Liver (tissue), 9 donors: Measurements from ENCODE around the gene NUCB2. TPM values are rescaled to one million over a fixed set of nuclear protein-coding genes. Genes with fewer than 3 reads are reported as not detected.

ENCODE experiments used
- DNase-seq: peaks from one replicate; pipeline ENCODE4 v3.0.0-alpha.2; 2017; ENCODE audit warnings: low spot score
- H3K27ac ChIP-seq, 2 donors: one replicate each; pipeline ENCODE4 v1.7.0; 2013; ENCODE audit warnings: inconsistent platforms in 2 of 2, low read length in 2 of 2, control low read depth in 1 of 2, low read depth in 1 of 2, mild to moderate bottlenecking in 1 of 2
- H3K27me3 ChIP-seq, 4 donors: one replicate each; pipeline versions ENCODE4 v1.6.1 to v1.7.0; 2013; ENCODE audit warnings: low read length in 3 of 4, inconsistent platforms in 1 of 4, mild to moderate bottlenecking in 1 of 4, moderate library complexity in 1 of 4; ENCODE audit not compliant: control insufficient read depth in 4 of 4, insufficient read depth in 4 of 4
- H3K36me3 ChIP-seq, 4 donors: one replicate each; pipeline versions ENCODE4 v1.6.1 to v1.7.0; 2013; ENCODE audit warnings: low read length in 3 of 4, mild to moderate bottlenecking in 3 of 4, low read depth in 1 of 4, moderate library complexity in 1 of 4; ENCODE audit not compliant: control insufficient read depth in 4 of 4, insufficient read depth in 3 of 4
- H3K4me1 ChIP-seq, 4 donors: one replicate each; pipeline versions ENCODE4 v1.6.1 to v1.7.0; 2013; ENCODE audit warnings: low read length in 3 of 4, mild to moderate bottlenecking in 3 of 4, moderate library complexity in 1 of 4; ENCODE audit not compliant: control insufficient read depth in 4 of 4, insufficient read depth in 4 of 4
- H3K4me3 ChIP-seq, 3 donors: one replicate each; pipeline versions ENCODE4 v1.6.1 to v1.7.0; 2013; ENCODE audit warnings: low read length in 3 of 3, control low read depth in 1 of 3, low read depth in 1 of 3, mild to moderate bottlenecking in 1 of 3
- H3K9ac ChIP-seq, 2 donors: one replicate each; pipeline ENCODE4 v1.7.0; 2013; ENCODE audit warnings: low read length in 2 of 2, mild to moderate bottlenecking in 2 of 2, moderate library complexity in 2 of 2, control low read depth in 1 of 2, low read depth in 1 of 2
- H3K9me3 ChIP-seq, 4 donors: one replicate each; pipeline versions ENCODE4 v1.6.1 to v1.7.0; 2013; ENCODE audit warnings: low read length in 3 of 4; ENCODE audit not compliant: control insufficient read depth in 4 of 4
- ATF3 ChIP-seq: IDR thresholded peaks from 2 replicates; pipeline ENCODE4 v1.6.1; 2016; ENCODE audit warnings: antibody characterized with exemption
- EGR1 ChIP-seq, 2 donors: IDR thresholded peaks; 2 replicates each; pipeline ENCODE4 v1.6.1; 2016 to 2018; ENCODE audit warnings: antibody characterized with exemption in 2 of 2, low read depth in 2 of 2
- FOXA1 ChIP-seq: IDR thresholded peaks from 2 replicates; pipeline ENCODE4 v1.6.1; 2016; ENCODE audit warnings: antibody characterized with exemption
- FOXA2 ChIP-seq: IDR thresholded peaks from 2 replicates; pipeline ENCODE4 v1.6.1; 2016; ENCODE audit warnings: antibody characterized with exemption
- GABPA ChIP-seq, 2 donors: IDR thresholded peaks in 1 of 2; conservative IDR thresholded peaks in 1 of 2; 2 replicates each; pipeline ENCODE4 v1.6.1; 2016; ENCODE audit warnings: antibody characterized with exemption in 2 of 2, mild to moderate bottlenecking in 1 of 2, moderate library complexity in 1 of 2
- HNF4A ChIP-seq, 2 donors: conservative IDR thresholded peaks; 2 replicates each; pipeline ENCODE4 v1.6.1; 2016; ENCODE audit warnings: antibody characterized with exemption in 2 of 2, mild to moderate bottlenecking in 2 of 2
- HNF4G ChIP-seq: IDR thresholded peaks from 2 replicates; pipeline ENCODE4 v1.6.1; 2016; ENCODE audit warnings: antibody characterized with exemption
- JUND ChIP-seq, 2 donors: IDR thresholded peaks; 2 replicates each; pipeline ENCODE4 v1.6.1; 2016; ENCODE audit warnings: antibody characterized with exemption in 2 of 2
- MAX ChIP-seq: IDR thresholded peaks from 2 replicates; pipeline ENCODE4 v1.6.1; 2016; ENCODE audit warnings: antibody characterized with exemption
- NR2F2 ChIP-seq: IDR thresholded peaks from 2 replicates; pipeline ENCODE4 v1.6.1; 2016; ENCODE audit warnings: antibody characterized with exemption
- RAD21 ChIP-seq, 2 donors: IDR thresholded peaks; 2 replicates each; pipeline ENCODE4 v1.6.1; 2016; ENCODE audit warnings: antibody characterized with exemption in 2 of 2, mild to moderate bottlenecking in 2 of 2
- REST ChIP-seq: IDR thresholded peaks from 2 replicates; pipeline ENCODE4 v1.6.1; 2016; ENCODE audit warnings: antibody characterized with exemption, mild to moderate bottlenecking
- RXRA ChIP-seq, 2 donors: IDR thresholded peaks; 2 replicates each; pipeline ENCODE4 v1.6.1; 2017 to 2018; ENCODE audit warnings: antibody characterized with exemption in 2 of 2, mild to moderate bottlenecking in 1 of 2
- SP1 ChIP-seq: IDR thresholded peaks from 2 replicates; pipeline ENCODE4 v1.6.1; 2018; ENCODE audit warnings: antibody characterized with exemption, mild to moderate bottlenecking
- TAF1 ChIP-seq: conservative IDR thresholded peaks from 2 replicates; pipeline ENCODE4 v1.6.1; 2016; ENCODE audit warnings: antibody characterized with exemption, mild to moderate bottlenecking
- YY1 ChIP-seq: IDR thresholded peaks from 2 replicates; pipeline ENCODE4 v1.6.1; 2016; ENCODE audit warnings: antibody characterized with exemption, mild to moderate bottlenecking
- ZBTB33 ChIP-seq: IDR thresholded peaks from 2 replicates; pipeline ENCODE4 v1.6.1; 2016; ENCODE audit warnings: antibody characterized with exemption
- WGBS: extraction: QIAGEN DNeasy Blood & Tissue Kit; methylation state at CpG from one replicate; pipeline ENCODE4 v1.1.7; 2013; 5-methylcytosine and 5-hydroxymethylcytosine counted together
- polyA plus RNA-seq, 2 donors: library from polyadenylated mRNA; stranded (reverse) in 1 of 2; unstranded in 1 of 2; fragments of 200-250 nt in 1 of 2; fragments of >200 nt in 1 of 2; fragmentation: Nextera tagmentation in 1 of 2; extraction: Ambion mirVana in 1 of 2; gene quantifications; one replicate each; pipeline versions ENCODE4 v1.2.1 to v1.2.3, GENCODE V29; 2013 to 2015
- total RNA-seq, 2 donors: library from RNA; depleted of rRNA; stranded (reverse); fragments of >200 nt; gene quantifications; one replicate each; pipeline ENCODE4 v1.2.3, GENCODE V29; 2014
- donor health status: healthy.
- donor health status: healthy.
- donor health status: healthy.
- donor health status: healthy.
- donor health status: healthy.

The NUCB2 gene
- total and polyA plus RNA-seq, 4 donors: 68.5 to 112 (median 103) TPM

GRCh38 chr11:17273211-17273610 lies 3.3 kb upstream of the NUCB2 start:
- no peaks in the 10 kb centered on the region for H3K27me3 ChIP-seq
- 79% methylated on average over 6 of the region's 6 CpGs for WGBS
- TF ChIP-seq GABPA (IDR thresholded peaks at IDR 0.05 in 1 of 2, conservative IDR thresholded peaks at IDR 0.05 in 1 of 2) (no peak), YY1 (no peak), HNF4G (no peak), MAX (no peak), REST (no peak), RXRA (IDR thresholded peaks at IDR 0.05) (no peak), HNF4A (conservative IDR thresholded peaks at IDR 0.05) (no peak), FOXA1 (no peak), ZBTB33 (no peak), EGR1 (IDR thresholded peaks at IDR 0.05; ENCODE audit: low read depth in 2 of 2) (no peak)
- no peak overlapping the region for H3K9ac ChIP-seq
- no peaks in the 10 kb centered on the region for H3K9me3 ChIP-seq
- no peak for DNase-seq
- H3K36me3 ChIP-seq: no peaks in the 10 kb centered on the region
- no peak overlapping the region for H3K27ac ChIP-seq
- H3K4me1 ChIP-seq: peaks cover 0 to 6% (median 3%) of the 10 kb centered on the region in 4 donors
- no peak overlapping the region for H3K4me3 ChIP-seq

GRCh38 chr11:17273668-17274282 lies 2.8 kb upstream of the NUCB2 start:
- Histone ChIP-seq H3K36me3 (no peaks in the 10 kb centered on the region), H3K27me3 (no peaks in the 10 kb centered on the region), H3K4me1 (peaks cover 0 to 7% (median 4%) of the 10 kb centered on the region in 4 donors), H3K4me3 (no peak overlapping the region), H3K9me3 (no peaks in the 10 kb centered on the region), H3K27ac (no peak overlapping the region), H3K9ac (no peak overlapping the region)
- no peak for DNase-seq
- WGBS: 93% methylated on average over 5 of the region's 5 CpGs
- TF ChIP-seq HNF4A (conservative IDR thresholded peaks at IDR 0.05) (no peak), EGR1 (IDR thresholded peaks at IDR 0.05; ENCODE audit: low read depth in 2 of 2) (no peak), ATF3 (no peak), RXRA (IDR thresholded peaks at IDR 0.05) (no peak), RAD21 (IDR thresholded peaks at IDR 0.05) (no peak), REST (no peak), SP1 (no peak), TAF1 (no peak), ZBTB33 (no peak), HNF4G (no peak), FOXA2 (no peak), JUND (IDR thresholded peaks at IDR 0.05) (no peak), MAX (no peak), YY1 (no peak), NR2F2 (no peak)
